ENCODE results near the gene DRAP1.

The DRAP1 gene

DNA sequence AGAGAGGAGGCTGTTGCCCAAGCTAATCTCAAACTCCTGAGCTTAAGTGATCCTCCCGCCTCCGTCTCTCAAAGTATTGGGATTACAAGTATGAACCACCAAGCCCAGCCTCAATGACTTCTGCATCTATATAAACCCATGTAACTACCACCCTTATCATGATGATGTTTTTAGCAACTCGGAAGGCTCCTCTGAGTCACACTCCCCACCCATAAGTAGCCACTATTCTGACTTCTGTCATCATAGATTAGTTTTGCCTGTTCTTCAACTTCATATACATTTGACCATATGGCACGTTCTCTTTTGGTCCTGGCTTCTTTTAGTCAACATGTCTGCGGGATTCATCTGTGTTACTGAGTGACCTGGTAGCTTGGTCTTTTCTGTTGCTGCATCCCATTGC lies 12.6 kb upstream of the DRAP1 start:
- TF ChIP-seq SIN3A (IDR thresholded peaks at IDR 0.05; ENCODE audit: borderline replicate concordance, insufficient read depth, low read length) (no peak), POLR2AphosphoS5 (IDR thresholded peaks at IDR 0.05; ENCODE audit: low read depth, low read length) (no peak), REST (IDR thresholded peaks at IDR 0.05; ENCODE audit: insufficient read depth in 1 of 2, low read depth in 2 of 2, low read length in 2 of 2) (no peak), TAF1 (IDR thresholded peaks at IDR 0.05; ENCODE audit: borderline replicate concordance, insufficient read depth, low read length) (no peak), FOXP2 (optimal IDR thresholded peaks at IDR 0.05; ENCODE audit: borderline replicate concordance, extremely low read depth, extremely low read length, insufficient read depth) (no peak)

DNA sequence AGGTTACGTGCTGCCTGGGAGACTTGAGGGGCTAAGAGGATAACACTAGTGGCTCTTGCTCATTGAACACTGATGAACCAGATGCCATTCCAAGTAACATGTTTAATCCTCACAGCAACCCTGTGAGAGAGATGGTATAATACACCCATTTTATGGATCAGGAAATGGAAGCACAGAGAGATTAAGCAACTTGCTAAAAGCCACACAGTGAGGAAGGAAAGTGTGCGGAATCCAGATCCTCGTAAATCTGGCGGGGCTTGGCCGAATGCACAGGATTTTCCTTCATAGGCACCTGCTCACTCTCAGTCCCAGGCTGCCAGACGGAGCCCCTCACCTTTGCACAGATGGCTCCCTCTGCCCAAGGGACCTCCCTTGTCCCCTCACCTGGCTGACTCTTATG lies 11.3 kb upstream of the DRAP1 start:
- no peak for TF ChIP-seq REST (IDR thresholded peaks at IDR 0.05; ENCODE audit: insufficient read depth in 1 of 2, low read depth in 2 of 2, low read length in 2 of 2)
- TF ChIP-seq TAF1 (IDR thresholded peaks at IDR 0.05; ENCODE audit: borderline replicate concordance, insufficient read depth, low read length), result no peak
- TF ChIP-seq POLR2AphosphoS5 (IDR thresholded peaks at IDR 0.05; ENCODE audit: low read depth, low read length), result no peak
- no peak for TF ChIP-seq FOXP2 (optimal IDR thresholded peaks at IDR 0.05; ENCODE audit: borderline replicate concordance, extremely low read depth, extremely low read length, insufficient read depth)

DNA sequence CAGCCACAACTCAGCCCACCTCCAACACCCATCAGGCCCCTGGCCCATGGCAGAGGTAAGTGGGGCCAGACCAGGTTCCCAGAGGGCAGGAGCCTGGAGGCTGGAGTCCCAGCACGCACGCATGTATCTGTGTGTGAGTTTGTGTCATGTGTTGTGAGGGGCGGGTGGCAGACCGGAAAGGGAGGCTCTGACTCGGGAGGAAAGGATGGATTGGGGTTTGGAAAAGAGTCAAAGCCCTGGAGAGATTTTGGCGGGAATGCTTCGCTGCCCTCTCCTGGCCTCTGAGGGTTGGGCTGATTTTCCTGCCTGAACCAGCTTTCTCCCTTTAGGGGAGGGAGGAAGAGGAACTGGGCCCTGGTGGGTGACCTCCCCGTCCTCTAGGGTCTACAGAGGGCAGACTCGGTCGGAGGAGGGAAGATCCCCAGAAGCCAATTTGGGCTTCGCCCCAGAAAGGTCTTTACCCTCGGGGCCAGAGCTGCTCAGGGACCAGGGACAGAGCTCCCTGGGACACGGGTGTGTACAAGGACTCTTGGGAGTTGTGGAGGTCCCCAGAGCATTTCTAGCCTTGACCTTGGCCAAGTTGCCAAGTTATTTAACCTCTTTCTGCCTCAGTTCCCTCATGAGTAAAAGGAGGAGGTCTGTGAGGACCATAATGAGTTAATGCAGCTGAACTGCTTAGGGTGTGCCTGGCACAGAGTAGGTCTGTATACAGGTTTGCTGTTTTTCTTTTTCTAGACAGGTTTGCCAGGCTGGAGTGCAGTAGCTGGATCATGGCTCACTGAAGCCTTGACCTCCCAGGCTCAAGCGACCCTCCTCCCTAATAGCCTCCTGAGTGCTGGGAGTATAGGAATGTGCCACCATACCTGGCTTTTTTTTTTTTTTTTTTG lies 7.3 kb upstream of the DRAP1 start:
- TF ChIP-seq REST (IDR thresholded peaks at IDR 0.05; ENCODE audit: insufficient read depth in 1 of 2, low read depth in 2 of 2, low read length in 2 of 2) (peak in 1 of 2 experiments; percentile 41; a peak in 1 of 4 replicates), POLR2AphosphoS5 (IDR thresholded peaks at IDR 0.05; ENCODE audit: low read depth, low read length) (peak; percentile 37; the same call in 1 of the 2 replicates), SIN3A (IDR thresholded peaks at IDR 0.05; ENCODE audit: borderline replicate concordance, insufficient read depth, low read length) (peak; percentile 74; the same call in 1 of the 2 replicates), TAF1 (IDR thresholded peaks at IDR 0.05; ENCODE audit: borderline replicate concordance, insufficient read depth, low read length) (no peak), FOXP2 (optimal IDR thresholded peaks at IDR 0.05; ENCODE audit: borderline replicate concordance, extremely low read depth, extremely low read length, insufficient read depth) (no peak)

GRCh38 chr11:65912845-65913244 lies 6.4 kb upstream of the DRAP1 start:
- TF ChIP-seq FOXP2 (optimal IDR thresholded peaks at IDR 0.05; ENCODE audit: borderline replicate concordance, extremely low read depth, extremely low read length, insufficient read depth), result no peak

GRCh38 chr11:65915101-65915820 lies 4.0 kb upstream of the DRAP1 start:
- TF ChIP-seq SIN3A (IDR thresholded peaks at IDR 0.05; ENCODE audit: borderline replicate concordance, insufficient read depth, low read length) (no peak), FOXP2 (optimal IDR thresholded peaks at IDR 0.05; ENCODE audit: borderline replicate concordance, extremely low read depth, extremely low read length, insufficient read depth) (no peak), TAF1 (IDR thresholded peaks at IDR 0.05; ENCODE audit: borderline replicate concordance, insufficient read depth, low read length) (peak; percentile 25; the same call in 1 of the 2 replicates), REST (IDR thresholded peaks at IDR 0.05; ENCODE audit: insufficient read depth in 1 of 2, low read depth in 2 of 2, low read length in 2 of 2) (no peak), POLR2AphosphoS5 (IDR thresholded peaks at IDR 0.05; ENCODE audit: low read depth, low read length) (no peak)
